GM18499 (cell line): ENCODE results near the gene CACNG5.

ENCODE experiments used
- ATAC-seq: cut with Tn5 transposase; IDR thresholded peaks from one replicate; pipeline ENCODE4 v1.9.1; 2021; ENCODE audit warnings: moderate number of reproducible peaks; ENCODE audit not compliant: insufficient read depth, unreplicated experiment

CACNG5 gene

DNA sequence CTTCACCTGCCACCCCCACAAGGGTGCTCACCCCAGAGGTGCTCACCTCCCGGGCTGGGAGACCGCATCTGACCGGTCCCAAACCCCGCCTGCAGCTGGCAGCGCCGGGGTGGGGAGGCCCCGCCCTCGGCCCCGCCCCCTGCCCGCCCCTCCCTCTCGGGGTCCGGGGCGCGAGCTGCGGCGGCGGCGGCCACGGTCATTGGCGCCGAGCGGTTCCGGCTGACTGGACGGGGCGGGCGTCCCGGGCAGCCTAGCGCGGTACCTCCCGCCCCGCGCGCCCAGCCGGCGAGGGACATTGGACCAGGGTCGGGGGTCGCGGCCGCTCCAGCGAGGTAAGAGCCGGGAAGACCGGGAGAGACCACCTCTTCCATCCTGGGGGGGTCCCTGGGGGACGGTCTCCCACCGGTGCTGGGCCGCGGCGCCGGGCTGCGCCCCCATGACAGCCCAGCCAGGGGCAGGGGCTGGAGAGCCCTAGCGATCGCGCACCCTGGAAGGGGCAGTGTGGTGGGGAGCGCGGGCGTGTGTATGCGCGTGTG, at the start of gene CACNG5:
CACNG5 (plus strand) TSS at position 199 of the 536 bp plus-strand sequence. CDS start 42,216 bp downstream, outside the sequence.
- ATAC-seq, result no peak

GRCh38 chr17:66786107-66786506, 48.8 kb upstream of the CACNG5 start:
- no peak for ATAC-seq

GRCh38 chr17:66787914-66788313, 47.0 kb upstream of the CACNG5 start:
- no peak for ATAC-seq

GRCh38 chr17:66789093-66789492, 45.8 kb upstream of the CACNG5 start:
- ATAC-seq, result no peak

GRCh38 chr17:66789961-66790437, 44.9 kb upstream of the CACNG5 start:
- ATAC-seq, result no peak

DNA sequence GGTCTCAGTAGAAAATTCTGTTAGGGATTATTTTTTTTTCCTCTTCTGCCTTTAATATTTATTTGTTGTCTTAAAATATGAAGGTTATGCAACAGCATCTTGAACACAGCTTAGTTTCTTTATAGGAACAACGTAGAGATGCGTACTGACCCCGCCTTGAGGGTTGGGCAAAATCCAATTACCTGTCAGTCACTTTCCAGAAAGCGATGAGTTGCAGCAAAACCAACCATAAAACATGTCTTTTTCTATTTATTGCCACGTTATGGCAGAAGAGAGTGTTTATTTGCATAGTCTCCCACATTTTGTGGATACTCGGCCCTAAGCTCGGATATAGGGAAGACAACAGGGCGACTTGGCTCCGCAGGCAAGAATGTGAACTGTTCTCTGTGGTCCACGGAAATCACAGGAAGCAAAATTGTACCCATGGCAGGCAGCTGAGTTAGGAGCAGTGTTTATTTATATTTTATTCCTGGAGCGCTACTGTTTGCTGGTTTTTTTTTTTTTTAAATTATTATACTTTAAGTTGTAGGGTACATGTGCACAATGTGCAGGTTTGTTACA, 44.3 kb upstream of the CACNG5 start:
- no peak for ATAC-seq

DNA sequence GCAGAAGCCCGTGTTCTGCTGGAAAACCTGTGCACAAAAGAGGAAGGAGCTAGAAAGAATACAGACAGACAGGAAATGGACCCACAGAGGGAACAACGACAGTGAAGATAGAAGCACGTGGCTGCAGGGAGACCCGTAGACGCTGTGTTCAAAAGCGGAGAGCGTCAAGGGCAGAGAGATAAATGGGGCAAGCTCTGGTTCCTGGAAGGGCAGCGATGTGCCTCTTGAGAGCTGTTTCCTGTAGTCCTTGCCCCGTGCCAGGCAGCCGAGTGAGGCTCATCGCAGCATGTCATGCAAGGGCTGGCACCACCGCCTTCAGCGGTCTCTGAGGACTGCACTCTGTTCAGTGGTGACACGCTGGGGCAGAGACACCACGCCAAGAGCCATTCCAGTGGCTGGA, 43.6 kb upstream of the CACNG5 start:
- no peak for ATAC-seq

DNA sequence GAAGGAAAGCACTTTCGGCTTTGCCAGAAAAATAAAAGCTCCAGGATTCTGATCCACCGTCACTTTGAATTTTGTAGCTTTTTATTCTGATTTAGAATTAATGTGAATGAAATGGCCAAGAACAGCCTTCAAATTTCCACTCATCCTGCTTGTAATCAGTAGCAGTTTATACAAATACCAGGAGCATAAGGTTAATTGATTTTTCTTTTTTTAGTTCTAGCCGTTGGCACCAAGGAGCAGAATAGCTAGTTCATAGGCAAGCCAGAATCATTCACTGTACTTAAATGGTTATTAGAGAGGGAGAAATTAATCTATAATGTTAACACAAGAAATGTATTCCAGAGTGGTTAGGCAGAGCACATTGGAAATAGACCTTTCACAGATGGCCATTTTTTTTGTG, 41.1 kb upstream of the CACNG5 start:
- ATAC-seq, result no peak

DNA sequence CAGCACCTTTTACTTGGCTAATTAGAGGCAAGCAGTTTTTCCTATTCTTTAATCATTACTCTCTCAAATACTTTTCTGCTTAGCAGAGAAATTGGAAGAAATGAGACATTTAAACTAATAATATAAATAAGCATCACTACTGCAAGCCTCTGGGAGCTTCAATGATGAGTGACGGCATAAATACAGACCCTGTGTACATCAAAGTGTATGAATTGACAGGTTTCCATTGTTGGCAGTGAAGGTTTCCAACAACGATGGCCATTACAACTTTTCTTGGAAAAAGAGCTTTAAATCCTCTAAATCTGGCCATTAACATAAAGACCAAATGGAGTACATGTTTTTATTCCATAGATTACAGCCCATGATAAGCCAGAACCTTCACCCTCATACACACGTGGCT, 39.4 kb upstream of the CACNG5 start:
- no peak for ATAC-seq

DNA sequence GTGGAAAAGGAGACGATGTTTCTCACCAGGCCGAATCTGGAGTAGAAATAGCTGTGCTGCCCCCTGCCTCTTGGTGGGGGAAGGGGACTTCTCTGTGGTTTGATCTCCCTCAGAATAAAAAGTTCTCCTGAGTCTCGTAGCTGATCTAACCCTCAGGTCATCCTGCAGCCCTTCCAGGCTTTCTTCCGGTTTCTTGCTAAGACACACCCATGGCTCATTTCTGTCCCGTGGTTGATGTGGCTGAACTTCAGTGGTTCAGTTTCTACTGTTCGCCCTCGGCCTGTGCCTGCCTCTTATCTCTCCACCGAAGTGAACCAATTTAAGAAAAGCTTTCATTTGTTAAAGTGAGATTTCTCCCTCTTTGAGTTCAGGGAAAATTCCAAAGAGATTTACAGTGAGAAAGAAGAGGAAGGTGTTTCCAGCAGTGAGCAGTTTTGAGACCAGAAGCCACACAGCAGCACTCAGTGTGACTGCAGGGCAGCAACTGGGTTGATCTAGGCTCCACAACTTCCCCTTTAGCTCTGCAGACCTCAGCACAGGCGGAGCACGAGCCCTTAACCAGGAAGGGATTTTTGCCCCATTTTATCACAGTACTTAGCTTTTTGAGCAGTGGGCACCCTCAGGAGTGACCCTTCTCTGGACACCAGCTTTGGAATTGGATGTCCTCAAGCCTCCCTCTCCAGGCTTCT, 34.9 kb upstream of the CACNG5 start:
- no peak for ATAC-seq

GRCh38 chr17:66803474-66803951, 31.4 kb upstream of the CACNG5 start:
- ATAC-seq, result no peak

DNA sequence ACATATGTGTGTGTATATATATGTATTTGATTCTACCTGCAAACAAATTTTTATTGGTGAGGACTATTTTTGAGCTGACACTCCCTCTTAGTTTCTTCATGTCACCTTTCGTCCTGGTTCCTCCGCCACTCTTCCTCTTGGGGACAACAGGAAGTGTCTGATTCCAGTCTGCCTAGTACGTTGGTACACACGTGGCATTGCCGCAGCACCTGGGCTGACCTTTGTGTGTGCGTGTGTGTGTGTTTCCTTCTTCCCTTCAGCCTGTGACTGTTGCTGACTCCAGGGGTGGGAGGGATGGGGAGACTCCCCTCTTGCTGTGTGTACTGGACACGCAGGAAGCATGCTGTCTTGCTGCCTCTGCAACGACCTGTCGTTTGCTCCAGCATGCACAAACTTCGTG, 29.4 kb upstream of the CACNG5 start:
- ATAC-seq, result no peak

GRCh38 chr17:66807182-66807581, 27.7 kb upstream of the CACNG5 start:
- no peak for ATAC-seq

DNA sequence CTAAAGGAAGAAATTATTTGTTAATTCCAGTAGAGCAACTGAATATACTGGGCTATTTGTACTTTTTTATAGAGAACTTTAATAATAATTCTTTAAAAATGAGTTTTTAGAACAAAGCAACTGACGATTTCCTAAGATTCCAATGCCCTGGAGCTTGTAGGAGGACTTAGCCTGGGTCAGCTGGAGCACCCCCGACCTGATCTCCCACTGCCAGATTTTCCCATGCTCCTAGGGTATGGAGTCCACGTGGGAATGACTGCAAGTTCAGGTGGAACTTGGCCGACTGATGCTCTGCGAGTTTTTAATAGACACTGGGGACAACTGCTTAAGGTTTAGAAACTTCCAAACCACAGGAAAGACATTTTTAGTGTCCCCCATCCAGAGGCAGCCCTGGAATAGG, 25.5 kb upstream of the CACNG5 start:
- ATAC-seq, result no peak

GRCh38 chr17:66810951-66811682, 23.8 kb upstream of the CACNG5 start:
- no peak for ATAC-seq

- ATAC-seq, result no peak
Measured at GRCh38 chr17:66811683-66812054, 23.2 kb upstream of the CACNG5 start.

- no peak for ATAC-seq
Measured at GRCh38 chr17:66812571-66812970, 22.3 kb upstream of the CACNG5 start.

GRCh38 chr17:66813296-66813695, 21.6 kb upstream of the CACNG5 start:
- no peak for ATAC-seq

- no peak for ATAC-seq
Measured at GRCh38 chr17:66814026-66814425, 20.9 kb upstream of the CACNG5 start.

GRCh38 chr17:66814570-66814969, 20.3 kb upstream of the CACNG5 start:
- no peak for ATAC-seq

DNA sequence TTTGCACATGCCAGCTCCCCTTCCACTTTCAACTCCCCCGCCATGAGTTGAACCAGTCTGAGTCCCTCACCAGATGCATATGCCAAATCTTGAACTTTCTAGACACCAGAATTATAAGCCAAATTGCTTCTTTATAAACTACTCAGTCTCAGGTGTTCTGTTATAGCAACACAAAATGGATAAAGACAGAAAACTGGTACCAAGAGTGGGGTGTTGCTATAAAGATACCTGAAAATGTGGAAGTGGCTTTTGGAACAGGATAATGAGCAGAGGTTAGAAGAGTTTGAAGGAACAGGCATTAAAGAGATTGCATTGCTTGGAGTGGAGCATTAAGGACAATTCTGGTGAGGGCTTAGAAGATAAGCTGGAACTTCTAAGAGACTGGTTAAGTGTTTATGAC, 17.2 kb upstream of the CACNG5 start:
- ATAC-seq, result no peak
